GM13977 (cell line): ENCODE results near the gene PRSS8.
A peak's percentile ranks its signal among the peaks of the same experiment; 100 is the strongest.
"Not testable (repeated sequence)": the region's sequence is repeated elsewhere in the genome, so short reads cannot be mapped to it uniquely, and the experiment has no call there.

Experiments
- DNase-seq: peaks from one replicate; pipeline ENCODE4 v3.0.0; 2012; ENCODE audit warnings: low spot score
- CTCF ChIP-seq: IDR thresholded peaks from 2 replicates; pipeline ENCODE4 v1.5.1; 2012; ENCODE audit warnings: mild to moderate bottlenecking, control low read depth; ENCODE audit not compliant: insufficient read depth; ENCODE audit errors: extremely low read depth, missing control alignments
- in situ Hi-C: fragments of 300-500 bp; cut with MboI; formaldehyde crosslinking; loops from one replicate; pipeline ENCODE4 v1.12.0; 2022; ENCODE audit warnings: low sequenced_read_pairs, low pct_unique_long_range_greater_than_20kb, mixed read lengths, inconsistent platforms; ENCODE audit not compliant: unreplicated experiment

PRSS8 gene

GRCh38 chr16:31108794-31109558 lies 26.6 kb downstream of the PRSS8 start:
- TF ChIP-seq CTCF, result no peak
- no peak for DNase-seq
- in situ Hi-C loops, result no loop called here

- DNase-seq, result peak; percentile 94
- TF ChIP-seq CTCF, result no peak
- in situ Hi-C loops, result no loop called here
Measured at GRCh38 chr16:31108035-31108793, 27.3 kb downstream of the PRSS8 start, which contains the start of gene BCKDK. Gene BCKDK (plus strand): TSS chr16:31108386. CDS start chr16:31109224, 838 bp downstream.

GRCh38 chr16:31107465-31107867 lies 28.1 kb downstream of the PRSS8 start:
- peak; percentile 79 for DNase-seq
- no peak for TF ChIP-seq CTCF
- in situ Hi-C loops, result no loop called here

- in situ Hi-C loops, result no loop called here
- DNase-seq, result no peak
- no peak for TF ChIP-seq CTCF
Measured at GRCh38 chr16:31106509-31107464, 28.7 kb downstream of the PRSS8 start.

GRCh38 chr16:31105677-31106213 lies 29.8 kb downstream of the PRSS8 start:
- in situ Hi-C loops, result no loop called here
- peak; percentile 85 for TF ChIP-seq CTCF
- peak; percentile 90 for DNase-seq

GRCh38 chr16:31100876-31101641 lies 34.5 kb downstream of the PRSS8 start:
- in situ Hi-C loops, DNase-seq: not testable (repeated sequence)
